Choroid plexus epithelial cell (primary cell): ENCODE results near the gene NATD1.

Source experiments
- DNase-seq: peaks from one replicate; pipeline ENCODE4 v3.0.0-alpha.2; 2010; ENCODE audit warnings: low read depth
- H3K4me3 ChIP-seq: 2 replicates; pipeline ENCODE4 v1.5.1; 2011; ENCODE audit warnings: low read depth, mild to moderate bottlenecking, control low read depth, low read length, moderate library complexity
- TF ChIP-seq, protein P1 (sequence below): conservative IDR thresholded peaks from 2 replicates; pipeline ENCODE4 v1.5.1; 2011; ENCODE audit warnings: low read depth, mild to moderate bottlenecking, control low read depth, inconsistent platforms, low read length, moderate library complexity

Gene NATD1

DNA sequence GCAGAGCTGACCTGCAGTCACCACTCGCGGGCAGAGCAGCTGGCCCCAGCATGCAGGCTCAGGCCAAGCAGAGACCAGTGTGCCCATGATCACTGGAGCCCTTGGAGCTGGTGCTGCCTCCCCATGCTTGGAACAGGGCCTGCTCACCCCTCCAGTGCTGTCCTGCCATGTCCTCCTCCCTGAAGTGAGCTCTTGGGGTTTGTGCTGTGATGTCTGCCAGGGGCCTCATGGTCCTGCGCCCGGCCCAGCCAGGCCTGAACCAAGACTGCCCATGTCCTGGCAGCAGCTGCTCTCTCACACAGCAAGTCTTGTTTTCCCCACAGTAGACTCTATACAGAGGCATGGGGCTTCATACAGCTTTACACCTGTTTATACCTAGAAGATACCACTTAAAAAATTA lies 63.8 kb downstream of the NATD1 start:
- TF ChIP-seq, protein P1, sequence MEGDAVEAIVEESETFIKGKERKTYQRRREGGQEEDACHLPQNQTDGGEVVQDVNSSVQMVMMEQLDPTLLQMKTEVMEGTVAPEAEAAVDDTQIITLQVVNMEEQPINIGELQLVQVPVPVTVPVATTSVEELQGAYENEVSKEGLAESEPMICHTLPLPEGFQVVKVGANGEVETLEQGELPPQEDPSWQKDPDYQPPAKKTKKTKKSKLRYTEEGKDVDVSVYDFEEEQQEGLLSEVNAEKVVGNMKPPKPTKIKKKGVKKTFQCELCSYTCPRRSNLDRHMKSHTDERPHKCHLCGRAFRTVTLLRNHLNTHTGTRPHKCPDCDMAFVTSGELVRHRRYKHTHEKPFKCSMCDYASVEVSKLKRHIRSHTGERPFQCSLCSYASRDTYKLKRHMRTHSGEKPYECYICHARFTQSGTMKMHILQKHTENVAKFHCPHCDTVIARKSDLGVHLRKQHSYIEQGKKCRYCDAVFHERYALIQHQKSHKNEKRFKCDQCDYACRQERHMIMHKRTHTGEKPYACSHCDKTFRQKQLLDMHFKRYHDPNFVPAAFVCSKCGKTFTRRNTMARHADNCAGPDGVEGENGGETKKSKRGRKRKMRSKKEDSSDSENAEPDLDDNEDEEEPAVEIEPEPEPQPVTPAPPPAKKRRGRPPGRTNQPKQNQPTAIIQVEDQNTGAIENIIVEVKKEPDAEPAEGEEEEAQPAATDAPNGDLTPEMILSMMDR, result no peak
- no peak overlapping the region for H3K4me3 ChIP-seq
- DNase-seq, result no peak
